ENCODE data around the gene C10orf95.

The C10orf95 gene

GRCh38 chr10:102421757-102422512, 29.4 kb downstream of the C10orf95 start:
- DNase-seq (ENCODE audit: low spot score in 2 of 2) (no peak), ATAC-seq (ENCODE audit: low read depth) (peak; percentile 3)
- Mint-ChIP-seq H3K4me1 (peaks cover 21% of the 10 kb centered on the region), H3K36me3 (peaks cover 2% of the 10 kb centered on the region), H3K9me3 (no peaks in the 10 kb centered on the region), H3K27ac (no peak overlapping the region), H3K4me3 (peak overlapping the region; percentile 97), H3K27me3 (peaks cover 15% of the 10 kb centered on the region)

- peak overlapping the region; percentile 97 for H3K4me3 Mint-ChIP-seq
- DNase-seq (ENCODE audit: low spot score in 2 of 2) (no peak), ATAC-seq (ENCODE audit: low read depth) (no peak)
- H3K36me3 Mint-ChIP-seq = peaks cover 2% of the 10 kb centered on the region
- peaks cover 21% of the 10 kb centered on the region for H3K4me1 Mint-ChIP-seq
- H3K27me3 Mint-ChIP-seq = peaks cover 16% of the 10 kb centered on the region
- peak overlapping the region; percentile 94 for H3K27ac Mint-ChIP-seq
- no peaks in the 10 kb centered on the region for H3K9me3 Mint-ChIP-seq
These were observed 29.9 kb downstream of the C10orf95 start for GRCh38 chr10:102421507-102421756.

- H3K36me3 Mint-ChIP-seq = peaks cover 3% of the 10 kb centered on the region
- peaks cover 20% of the 10 kb centered on the region for H3K4me1 Mint-ChIP-seq
- DNase-seq (ENCODE audit: low spot score in 2 of 2) (peak; percentile 96 to 97), ATAC-seq (ENCODE audit: low read depth) (peak; percentile 79)
- H3K4me3 Mint-ChIP-seq = peak within 1 kb of the TSS; percentile 97
- H3K27me3 Mint-ChIP-seq = peaks cover 19% of the 10 kb centered on the region
- peak within 1 kb of the TSS; percentile 94 for H3K27ac Mint-ChIP-seq
- H3K9me3 Mint-ChIP-seq = no peaks in the 10 kb centered on the region
These were observed 30.4 kb downstream of the C10orf95 start, which contains the start of gene FBXL15 for GRCh38 chr10:102420714-102421506. FBXL15 (plus strand) TSS chr10:102420836; CDS start chr10:102421130, 294 bp downstream.

GRCh38 chr10:102420181-102420713, 31.1 kb downstream of the C10orf95 start:
- peak overlapping the region; percentile 94 for H3K27ac Mint-ChIP-seq
- peak in 1 of 2 donors; percentile 23 for DNase-seq (ENCODE audit: low spot score in 2 of 2)
- H3K9me3 Mint-ChIP-seq = no peaks in the 10 kb centered on the region
- peaks cover 3% of the 10 kb centered on the region for H3K36me3 Mint-ChIP-seq
- ATAC-seq (ENCODE audit: low read depth) = no peak
- peaks cover 16% of the 10 kb centered on the region for H3K4me1 Mint-ChIP-seq
- peaks cover 21% of the 10 kb centered on the region for H3K27me3 Mint-ChIP-seq
- H3K4me3 Mint-ChIP-seq = peak overlapping the region; percentile 97

- H3K27ac Mint-ChIP-seq = no peak overlapping the region
- no peaks in the 10 kb centered on the region for H3K9me3 Mint-ChIP-seq
- peak; percentile 67 to 73 for DNase-seq (ENCODE audit: low spot score in 2 of 2)
- H3K27me3 Mint-ChIP-seq = peaks cover 23% of the 10 kb centered on the region
- H3K36me3 Mint-ChIP-seq = peaks cover 3% of the 10 kb centered on the region
- H3K4me3 Mint-ChIP-seq = peak overlapping the region; percentile 97
- H3K4me1 Mint-ChIP-seq = peaks cover 16% of the 10 kb centered on the region
- no peak for ATAC-seq (ENCODE audit: low read depth)
These were observed 31.8 kb downstream of the C10orf95 start for GRCh38 chr10:102419269-102420180.

- Mint-ChIP-seq H3K9me3 (no peaks in the 10 kb centered on the region), H3K4me3 (peak within 1 kb of the TSS; percentile 97), H3K4me1 (peaks cover 16% of the 10 kb centered on the region), H3K27ac (no peak within 1 kb of the TSS), H3K27me3 (peaks cover 27% of the 10 kb centered on the region), H3K36me3 (peaks cover 3% of the 10 kb centered on the region)
- ATAC-seq (ENCODE audit: low read depth) = no peak
- DNase-seq (ENCODE audit: low spot score in 2 of 2) = no peak
These were observed 32.6 kb downstream of the C10orf95 start, which contains the start of gene PSD for GRCh38 chr10:102418622-102419268. PSD (minus strand) TSS chr10:102418785; CDS start chr10:102417038, 1,747 bp downstream.

GRCh38 chr10:102416695-102417094, 34.6 kb downstream of the C10orf95 start:
- ATAC-seq (ENCODE audit: low read depth) (no peak), DNase-seq (ENCODE audit: low spot score in 2 of 2) (no peak)
- Mint-ChIP-seq H3K36me3 (peaks cover 2% of the 10 kb centered on the region), H3K4me3 (no peak overlapping the region), H3K4me1 (peaks cover 16% of the 10 kb centered on the region), H3K27me3 (peaks cover 30% of the 10 kb centered on the region), H3K27ac (no peak overlapping the region), H3K9me3 (no peaks in the 10 kb centered on the region)

- Mint-ChIP-seq H3K27me3 (peaks cover 34% of the 10 kb centered on the region), H3K36me3 (peaks cover 2% of the 10 kb centered on the region), H3K9me3 (no peaks in the 10 kb centered on the region), H3K4me1 (peaks cover 19% of the 10 kb centered on the region), H3K4me3 (no peak overlapping the region), H3K27ac (no peak overlapping the region)
- ATAC-seq (ENCODE audit: low read depth) = no peak
- DNase-seq (ENCODE audit: low spot score in 2 of 2) = no peak
These were observed 35.1 kb downstream of the C10orf95 start for GRCh38 chr10:102416283-102416682.

GRCh38 chr10:102414749-102415148, 36.6 kb downstream of the C10orf95 start:
- H3K4me3 Mint-ChIP-seq = no peak overlapping the region
- no peak overlapping the region for H3K27ac Mint-ChIP-seq
- no peaks in the 10 kb centered on the region for H3K9me3 Mint-ChIP-seq
- H3K36me3 Mint-ChIP-seq = peaks cover 2% of the 10 kb centered on the region
- DNase-seq (ENCODE audit: low spot score in 2 of 2) = no peak
- peaks cover 40% of the 10 kb centered on the region for H3K27me3 Mint-ChIP-seq
- peaks cover 27% of the 10 kb centered on the region for H3K4me1 Mint-ChIP-seq
- no peak for ATAC-seq (ENCODE audit: low read depth)

- peaks cover 2% of the 10 kb centered on the region for H3K36me3 Mint-ChIP-seq
- ATAC-seq (ENCODE audit: low read depth) = no peak
- H3K4me1 Mint-ChIP-seq = peaks cover 28% of the 10 kb centered on the region
- DNase-seq (ENCODE audit: low spot score in 2 of 2) = no peak
- H3K27ac Mint-ChIP-seq = no peak overlapping the region
- H3K4me3 Mint-ChIP-seq = no peak overlapping the region
- H3K9me3 Mint-ChIP-seq = no peaks in the 10 kb centered on the region
- peaks cover 42% of the 10 kb centered on the region for H3K27me3 Mint-ChIP-seq
These were observed 37.4 kb downstream of the C10orf95 start for GRCh38 chr10:102413806-102414561.

- Mint-ChIP-seq H3K9me3 (no peaks in the 10 kb centered on the region), H3K36me3 (peaks cover 2% of the 10 kb centered on the region), H3K27ac (no peak overlapping the region), H3K4me1 (peaks cover 30% of the 10 kb centered on the region), H3K27me3 (peaks cover 42% of the 10 kb centered on the region), H3K4me3 (no peak overlapping the region)
- peak; percentile 40 for ATAC-seq (ENCODE audit: low read depth)
- peak in 1 of 2 donors; percentile 12 for DNase-seq (ENCODE audit: low spot score in 2 of 2)
These were observed 38.2 kb downstream of the C10orf95 start for GRCh38 chr10:102413053-102413705.

- H3K4me1 Mint-ChIP-seq = peaks cover 28% of the 10 kb centered on the region
- ATAC-seq (ENCODE audit: low read depth) (no peak), DNase-seq (ENCODE audit: low spot score in 2 of 2) (no peak)
- peaks cover 37% of the 10 kb centered on the region for H3K27me3 Mint-ChIP-seq
- H3K27ac Mint-ChIP-seq = no peak overlapping the region
- H3K36me3 Mint-ChIP-seq = peaks cover 2% of the 10 kb centered on the region
- H3K9me3 Mint-ChIP-seq = no peaks in the 10 kb centered on the region
- H3K4me3 Mint-ChIP-seq = no peak overlapping the region
These were observed 39.0 kb downstream of the C10orf95 start for GRCh38 chr10:102412293-102412692.
